Stimulated activated CD4-positive, alpha-beta T cell treated with anti-CD3 and anti-CD28 coated beads, TNF-alpha, amount 100 ng/mL, for 24 hours (primary cell): ENCODE measurements around the gene HP1BP3.

ENCODE experiments used
- DNase-seq, 3 experiments: peaks; one replicate each; pipeline ENCODE4 v3.0.0-alpha.2; 2020; ENCODE audit warnings: low read depth in 3 of 3

HP1BP3 gene

GRCh38 chr1:20693623-20694022 lies 93.5 kb downstream of the HP1BP3 start:
- DNase-seq = no peak
